Esophagus (tissue), 2 donors: Measurements from ENCODE around the gene ITGAE. TPM values are rescaled to one million over a fixed set of nuclear protein-coding genes. Genes with fewer than 3 reads are reported as not detected.

Experiments
- H3K27ac ChIP-seq, 2 donors: one replicate each; pipeline ENCODE4 v1.5.1; 2013; ENCODE audit warnings: low read depth in 2 of 2, mild to moderate bottlenecking in 2 of 2, inconsistent platforms in 1 of 2, low read length in 1 of 2, moderate library complexity in 1 of 2
- H3K27me3 ChIP-seq, 2 donors: one replicate each; pipeline ENCODE4 v1.6.1; 2013; ENCODE audit warnings: low read length in 2 of 2, control low read depth in 1 of 2, mild to moderate bottlenecking in 1 of 2; ENCODE audit not compliant: insufficient read depth in 2 of 2, control insufficient read depth in 1 of 2
- H3K36me3 ChIP-seq, 2 donors: one replicate each; pipeline ENCODE4 v1.6.1; 2013; ENCODE audit warnings: low read length in 1 of 2; ENCODE audit not compliant: control insufficient read depth in 2 of 2, insufficient read depth in 2 of 2
- H3K4me1 ChIP-seq, 2 donors: one replicate each; pipeline ENCODE4 v1.6.1; 2013; ENCODE audit warnings: low read length in 1 of 2; ENCODE audit not compliant: control insufficient read depth in 2 of 2, insufficient read depth in 2 of 2
- H3K4me3 ChIP-seq, 2 donors: one replicate each; pipeline ENCODE4 v1.5.1; 2013; ENCODE audit warnings: low read length in 2 of 2, mild to moderate bottlenecking in 2 of 2, low read depth in 1 of 2, moderate library complexity in 1 of 2
- H3K9me3 ChIP-seq, 2 donors: one replicate each; pipeline ENCODE4 v1.6.1; 2013; ENCODE audit warnings: mild to moderate bottlenecking in 2 of 2, low read depth in 1 of 2, low read length in 1 of 2, moderate library complexity in 1 of 2; ENCODE audit not compliant: control insufficient read depth in 2 of 2, insufficient read depth in 1 of 2
- WGBS, 2 donors: extraction: QIAGEN DNeasy Blood & Tissue Kit; methylation state at CpG; one replicate each; pipeline ENCODE4 v1.1.7; 2013; 5-methylcytosine and 5-hydroxymethylcytosine counted together
- polyA plus RNA-seq, 2 donors: library from polyadenylated mRNA; stranded (reverse); fragments of 200-250 nt; gene quantifications; one replicate each; pipeline ENCODE4 v1.2.3, GENCODE V29; 2013
- donor health status: healthy with polysubstance abuse.
- donor health status: Bipolar disorder and iron deficiency.

ITGAE gene
- polyA plus RNA-seq, 2 donors: 26.8 to 33.7 TPM

GRCh38 chr17:3782751-3783150 lies 18.2 kb downstream of the ITGAE start:
- WGBS, 2 donors: 77 to 81% methylated on average over 8 of the region's 8 CpGs
- Histone ChIP-seq H3K36me3 (no peaks in the 10 kb centered on the region), H3K9me3 (no peaks in the 10 kb centered on the region), H3K4me3 (no peak overlapping the region), H3K27me3 (no peaks in the 10 kb centered on the region), H3K27ac (no peak overlapping the region), H3K4me1 (no peaks in the 10 kb centered on the region)

GRCh38 chr17:3780986-3781385 lies 20.0 kb downstream of the ITGAE start:
- 73 to 80% methylated on average over 6 of the region's 6 CpGs for WGBS, 2 donors
- H3K4me1 ChIP-seq: no peaks in the 10 kb centered on the region
- H3K36me3 ChIP-seq: no peaks in the 10 kb centered on the region
- no peaks in the 10 kb centered on the region for H3K9me3 ChIP-seq
- no peak overlapping the region for H3K4me3 ChIP-seq
- no peaks in the 10 kb centered on the region for H3K27me3 ChIP-seq
- H3K27ac ChIP-seq: no peak overlapping the region

- Histone ChIP-seq H3K9me3 (no peaks in the 10 kb centered on the region), H3K4me3 (no peak overlapping the region), H3K27ac (no peak overlapping the region), H3K36me3 (no peaks in the 10 kb centered on the region), H3K4me1 (no peaks in the 10 kb centered on the region), H3K27me3 (no peaks in the 10 kb centered on the region)
- 87% methylated on average over 20 of the region's 20 CpGs for WGBS, 2 donors
Observed at GRCh38 chr17:3777366-3778120, 23.4 kb downstream of the ITGAE start.

- WGBS, 2 donors: 95 to 96% methylated on average over 3 of the region's 3 CpGs
- Histone ChIP-seq H3K27me3 (no peaks in the 10 kb centered on the region), H3K4me3 (no peak overlapping the region), H3K9me3 (peaks cover 0 to 2% of the 10 kb centered on the region in 2 donors), H3K4me1 (no peaks in the 10 kb centered on the region), H3K27ac (no peak overlapping the region), H3K36me3 (no peaks in the 10 kb centered on the region)
Observed at GRCh38 chr17:3773966-3774365, 27.0 kb downstream of the ITGAE start.

GRCh38 chr17:3773511-3773910 lies 27.5 kb downstream of the ITGAE start:
- no peaks in the 10 kb centered on the region for H3K4me1 ChIP-seq
- H3K27ac ChIP-seq: no peak overlapping the region
- no peaks in the 10 kb centered on the region for H3K36me3 ChIP-seq
- H3K4me3 ChIP-seq: no peak overlapping the region
- WGBS, 2 donors: 66 to 76% methylated on average over 5 of the region's 5 CpGs
- no peaks in the 10 kb centered on the region for H3K27me3 ChIP-seq
- peaks cover 0 to 2% of the 10 kb centered on the region in 2 donors for H3K9me3 ChIP-seq

- no peaks in the 10 kb centered on the region for H3K36me3 ChIP-seq
- peaks cover 0 to 2% of the 10 kb centered on the region in 2 donors for H3K9me3 ChIP-seq
- peaks cover 0 to 2% of the 10 kb centered on the region in 2 donors for H3K4me1 ChIP-seq
- no peak overlapping the region for H3K27ac ChIP-seq
- WGBS, 2 donors: 72 to 76% methylated on average over 12 of the region's 12 CpGs
- H3K27me3 ChIP-seq: no peaks in the 10 kb centered on the region
- H3K4me3 ChIP-seq: no peak overlapping the region
Observed at GRCh38 chr17:3772764-3773163, 28.2 kb downstream of the ITGAE start.

GRCh38 chr17:3771140-3771539 lies 29.8 kb downstream of the ITGAE start:
- peaks cover 0 to 2% of the 10 kb centered on the region in 2 donors for H3K4me1 ChIP-seq
- H3K27ac ChIP-seq: no peak overlapping the region
- H3K36me3 ChIP-seq: no peaks in the 10 kb centered on the region
- no peak overlapping the region for H3K4me3 ChIP-seq
- 42 to 63% methylated on average over 16 of the region's 16 CpGs for WGBS, 2 donors
- H3K27me3 ChIP-seq: no peaks in the 10 kb centered on the region
- peaks cover 0 to 2% of the 10 kb centered on the region in 2 donors for H3K9me3 ChIP-seq

GRCh38 chr17:3770466-3770865 lies 30.5 kb downstream of the ITGAE start:
- Histone ChIP-seq H3K36me3 (no peaks in the 10 kb centered on the region), H3K9me3 (peaks cover 0 to 2% of the 10 kb centered on the region in 2 donors), H3K4me3 (no peak overlapping the region), H3K4me1 (peaks cover 0 to 2% of the 10 kb centered on the region in 2 donors), H3K27me3 (no peaks in the 10 kb centered on the region), H3K27ac (no peak overlapping the region)
- 61 to 65% methylated on average over 8 of the region's 8 CpGs for WGBS, 2 donors

- Histone ChIP-seq H3K4me1 (peaks cover 0 to 2% of the 10 kb centered on the region in 2 donors), H3K9me3 (peaks cover 0 to 2% of the 10 kb centered on the region in 2 donors), H3K4me3 (no peak overlapping the region), H3K27me3 (no peaks in the 10 kb centered on the region), H3K27ac (peak overlapping the region in 1 of 2 donors; percentile 28), H3K36me3 (no peaks in the 10 kb centered on the region)
- WGBS, 2 donors: 64 to 71% methylated on average over 8 of the region's 8 CpGs
Observed at GRCh38 chr17:3768769-3769168, 32.2 kb downstream of the ITGAE start.

GRCh38 chr17:3768341-3768740 lies 32.6 kb downstream of the ITGAE start:
- no peak overlapping the region for H3K4me3 ChIP-seq
- peaks cover 0 to 2% of the 10 kb centered on the region in 2 donors for H3K9me3 ChIP-seq
- 90 to 91% methylated on average over 9 of the region's 9 CpGs for WGBS, 2 donors
- no peaks in the 10 kb centered on the region for H3K27me3 ChIP-seq
- peaks cover 0 to 2% of the 10 kb centered on the region in 2 donors for H3K4me1 ChIP-seq
- H3K27ac ChIP-seq: no peak overlapping the region
- H3K36me3 ChIP-seq: no peaks in the 10 kb centered on the region
